ENCODE results near the gene DOLPP1. TPM values are rescaled to one million over a fixed set of nuclear protein-coding genes. Genes with fewer than 3 reads are reported as not detected.
A peak's percentile ranks its signal among the peaks of the same experiment; 100 is the strongest.

Gene DOLPP1
- total and polyA plus RNA-seq, 2 of the 13 experiments (the other 11 are each of a cell fraction or from before 2014, with no cell fraction given) = 21.0 to 34.1 TPM

- TF ChIP-seq SYNCRIP (IDR thresholded peaks at IDR 0.05; ENCODE audit: insufficient read depth, low read depth, low read length) (no peak), ARNT (IDR thresholded peaks at IDR 0.05) (no peak), ZNF770 (CRISPR knock-in tag; IDR thresholded peaks at IDR 0.05) (peak; percentile 74; the same call in 1 of the 2 replicates), HNF4A (CRISPR knock-in tag; IDR thresholded peaks at IDR 0.05) (no peak), CAMTA2 (CRISPR knock-in tag; IDR thresholded peaks at IDR 0.05; ENCODE audit: borderline replicate concordance) (0 out of 2 replicates have a peak, but pooled peaks have one; percentile 38), KMT2A (CRISPR knock-in tag; IDR thresholded peaks at IDR 0.05) (0 out of 2 replicates have a peak, but pooled peaks have one; percentile 21), EHMT2 (IDR thresholded peaks at IDR 0.05; ENCODE audit: borderline replicate concordance, low read depth, low read length) (no peak), KDM5A (IDR thresholded peaks at IDR 0.05; ENCODE audit: borderline replicate concordance, low read length) (peak; percentile 51), ZSCAN31 (CRISPR knock-in tag; IDR thresholded peaks at IDR 0.05; ENCODE audit: low read depth) (0 out of 2 replicates have a peak, but pooled peaks have one; percentile 62), ZNF891 (CRISPR knock-in tag; IDR thresholded peaks at IDR 0.05) (no peak), ZBTB43 (CRISPR knock-in tag; conservative IDR thresholded peaks at IDR 0.05) (no peak), SCMH1 (CRISPR knock-in tag; IDR thresholded peaks at IDR 0.05; ENCODE audit: borderline replicate concordance) (no peak), HDAC1 (CRISPR knock-in tag; IDR thresholded peaks at IDR 0.05) (0 out of 2 replicates have a peak, but pooled peaks have one; percentile 14), KLF15 (CRISPR knock-in tag; IDR thresholded peaks at IDR 0.05; ENCODE audit: borderline replicate concordance) (peak; percentile 42; the same call in 1 of the 2 replicates), POGK (CRISPR knock-in tag; conservative IDR thresholded peaks at IDR 0.05) (no peak), ZFX (CRISPR knock-in tag; IDR thresholded peaks at IDR 0.05; ENCODE audit: low read depth) (peak; percentile 83), CHCHD3 (CRISPR knock-in tag; IDR thresholded peaks at IDR 0.05) (no peak), TMF1 (CRISPR knock-in tag; IDR thresholded peaks at IDR 0.05; ENCODE audit: low read depth) (no peak), ZNF350 (CRISPR knock-in tag; IDR thresholded peaks at IDR 0.05; ENCODE audit: borderline replicate concordance, low read depth) (no peak)
- TF ChIP-seq, protein P1, sequence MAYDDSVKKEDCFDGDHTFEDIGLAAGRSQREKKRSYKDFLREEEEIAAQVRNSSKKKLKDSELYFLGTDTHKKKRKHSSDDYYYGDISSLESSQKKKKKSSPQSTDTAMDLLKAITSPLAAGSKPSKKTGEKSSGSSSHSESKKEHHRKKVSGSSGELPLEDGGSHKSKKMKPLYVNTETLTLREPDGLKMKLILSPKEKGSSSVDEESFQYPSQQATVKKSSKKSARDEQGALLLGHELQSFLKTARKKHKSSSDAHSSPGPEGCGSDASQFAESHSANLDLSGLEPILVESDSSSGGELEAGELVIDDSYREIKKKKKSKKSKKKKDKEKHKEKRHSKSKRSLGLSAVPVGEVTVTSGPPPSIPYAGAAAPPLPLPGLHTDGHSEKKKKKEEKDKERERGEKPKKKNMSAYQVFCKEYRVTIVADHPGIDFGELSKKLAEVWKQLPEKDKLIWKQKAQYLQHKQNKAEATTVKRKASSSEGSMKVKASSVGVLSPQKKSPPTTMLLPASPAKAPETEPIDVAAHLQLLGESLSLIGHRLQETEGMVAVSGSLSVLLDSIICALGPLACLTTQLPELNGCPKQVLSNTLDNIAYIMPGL (CRISPR knock-in tag; IDR thresholded peaks at IDR 0.05; ENCODE audit: borderline replicate concordance in 1 of 2, low read depth in 1 of 2) = peak; percentile 4 to 74; a peak in 2 of 4 replicates
- TF ChIP-seq, protein P2, sequence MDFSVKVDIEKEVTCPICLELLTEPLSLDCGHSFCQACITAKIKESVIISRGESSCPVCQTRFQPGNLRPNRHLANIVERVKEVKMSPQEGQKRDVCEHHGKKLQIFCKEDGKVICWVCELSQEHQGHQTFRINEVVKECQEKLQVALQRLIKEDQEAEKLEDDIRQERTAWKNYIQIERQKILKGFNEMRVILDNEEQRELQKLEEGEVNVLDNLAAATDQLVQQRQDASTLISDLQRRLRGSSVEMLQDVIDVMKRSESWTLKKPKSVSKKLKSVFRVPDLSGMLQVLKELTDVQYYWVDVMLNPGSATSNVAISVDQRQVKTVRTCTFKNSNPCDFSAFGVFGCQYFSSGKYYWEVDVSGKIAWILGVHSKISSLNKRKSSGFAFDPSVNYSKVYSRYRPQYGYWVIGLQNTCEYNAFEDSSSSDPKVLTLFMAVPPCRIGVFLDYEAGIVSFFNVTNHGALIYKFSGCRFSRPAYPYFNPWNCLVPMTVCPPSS (IDR thresholded peaks at IDR 0.05) = no peak
These were observed 30.7 kb downstream of the DOLPP1 start (continued) for GRCh38 chr9:129111528-129112151.

All from HepG2 (cell line).